GM21825 (cell line): ENCODE measurements around the gene FHIT.
"Not testable (repeated sequence)": the region's sequence is repeated elsewhere in the genome, so short reads cannot be mapped to it uniquely, and the experiment has no call there.

Source experiments
- ATAC-seq: cut with Tn5 transposase; IDR thresholded peaks from one replicate; pipeline ENCODE4 v1.9.1; 2021; ENCODE audit warnings: mild to moderate bottlenecking, moderate library complexity; ENCODE audit not compliant: unreplicated experiment

The FHIT gene

GRCh38 chr3:59994732-59995304, 1256.4 kb downstream of the FHIT start:
- ATAC-seq: no peak

DNA sequence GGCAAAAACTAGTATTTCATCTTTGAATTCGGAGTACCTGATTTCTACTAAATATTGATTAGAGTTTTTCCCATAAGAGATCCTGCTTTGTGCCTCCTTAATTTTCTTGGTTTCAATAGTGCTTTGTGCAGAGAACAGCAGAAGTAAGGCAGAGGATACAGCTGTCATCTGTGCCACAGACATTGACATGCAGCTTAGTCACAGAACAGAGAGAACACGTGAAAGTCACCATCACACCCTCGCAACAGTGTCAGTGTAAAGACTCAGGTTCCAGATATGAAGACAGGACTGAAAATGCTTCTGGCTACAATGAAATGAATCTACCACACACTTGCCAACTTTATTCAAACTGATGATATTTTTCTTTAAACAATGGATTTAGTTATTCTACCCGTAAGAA, 1258.7 kb downstream of the FHIT start:
- no peak for ATAC-seq

DNA sequence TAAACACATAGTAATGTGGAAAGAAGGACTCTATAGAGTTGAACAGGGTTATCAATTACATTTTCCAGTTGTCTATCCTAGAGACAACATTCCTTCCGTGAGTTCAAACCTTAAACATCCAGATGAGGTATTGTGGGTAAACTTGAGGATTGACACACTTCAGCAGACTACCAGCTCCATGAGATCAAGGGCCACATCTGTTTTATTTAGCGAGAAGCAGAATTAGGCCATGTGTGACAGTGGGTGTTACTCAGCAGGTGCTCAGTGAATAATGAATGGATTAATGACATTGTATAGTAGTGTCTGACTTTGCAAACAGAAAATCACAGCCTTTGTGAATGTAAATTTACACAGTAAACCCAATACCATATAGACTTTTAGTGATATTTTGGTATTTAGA, 1260.3 kb downstream of the FHIT start:
- no peak for ATAC-seq

DNA sequence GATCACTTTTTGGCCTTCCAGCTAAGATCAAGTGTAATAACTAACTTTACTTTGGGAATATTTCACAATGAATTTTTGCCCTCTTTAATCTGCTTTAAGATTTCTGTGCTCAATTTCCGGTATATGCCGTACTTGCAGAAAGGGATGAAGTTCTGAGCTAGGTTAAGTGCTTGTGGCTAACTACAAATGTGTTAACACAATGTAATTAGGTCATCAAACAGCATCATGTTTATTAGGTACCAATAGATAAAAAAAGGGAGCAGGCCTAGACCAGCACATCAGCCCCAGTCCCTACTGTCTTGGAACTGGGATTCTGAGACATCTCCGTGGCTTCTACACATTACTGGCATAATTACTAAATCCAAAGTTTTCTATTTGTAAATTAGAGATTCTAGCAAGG, 1268.7 kb downstream of the FHIT start:
- no peak for ATAC-seq

- ATAC-seq: no peak
Measured at GRCh38 chr3:59981377-59981776, 1269.9 kb downstream of the FHIT start.

DNA sequence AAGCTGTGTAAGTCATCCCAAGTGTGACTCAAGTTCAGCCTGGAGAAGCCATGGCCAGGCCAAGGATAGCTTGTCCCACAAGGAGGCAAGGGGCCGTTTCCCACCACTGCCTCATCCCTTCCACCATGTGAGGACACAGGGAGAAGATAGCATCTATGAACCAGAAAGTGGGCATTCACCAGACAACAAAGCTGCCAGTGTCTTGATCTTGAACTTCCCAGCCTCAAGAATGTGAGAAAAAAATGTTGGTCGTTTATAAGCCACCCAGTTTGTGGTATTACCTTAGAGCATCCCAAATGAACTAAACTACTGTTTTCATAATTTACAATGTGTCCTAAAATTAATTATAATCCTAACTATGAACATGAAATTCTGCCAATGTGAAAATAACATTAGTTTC, 1270.7 kb downstream of the FHIT start:
- ATAC-seq: no peak

DNA sequence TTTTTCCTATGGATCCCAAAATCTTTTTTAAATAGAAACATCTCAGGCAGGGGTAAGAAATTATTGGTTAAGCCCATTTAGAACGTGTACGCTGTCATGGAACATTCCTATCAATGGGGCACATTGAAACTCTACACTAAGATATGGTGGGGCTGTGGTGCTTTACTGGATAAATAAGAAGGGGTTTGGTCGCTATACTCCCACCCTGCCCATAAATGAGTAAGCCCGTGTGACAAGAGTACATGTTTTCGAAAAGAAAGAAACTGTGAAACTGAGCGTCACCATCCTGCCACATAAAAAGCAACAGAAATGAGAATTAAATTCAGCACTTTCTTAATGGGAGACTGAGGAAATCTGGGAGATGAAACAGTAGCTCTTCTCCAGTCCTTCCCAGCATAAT, 1271.7 kb downstream of the FHIT start:
- ATAC-seq: no peak

GRCh38 chr3:59978979-59979378, 1272.3 kb downstream of the FHIT start:
- ATAC-seq: no peak

GRCh38 chr3:59970796-59971195, 1280.5 kb downstream of the FHIT start:
- no peak for ATAC-seq

DNA sequence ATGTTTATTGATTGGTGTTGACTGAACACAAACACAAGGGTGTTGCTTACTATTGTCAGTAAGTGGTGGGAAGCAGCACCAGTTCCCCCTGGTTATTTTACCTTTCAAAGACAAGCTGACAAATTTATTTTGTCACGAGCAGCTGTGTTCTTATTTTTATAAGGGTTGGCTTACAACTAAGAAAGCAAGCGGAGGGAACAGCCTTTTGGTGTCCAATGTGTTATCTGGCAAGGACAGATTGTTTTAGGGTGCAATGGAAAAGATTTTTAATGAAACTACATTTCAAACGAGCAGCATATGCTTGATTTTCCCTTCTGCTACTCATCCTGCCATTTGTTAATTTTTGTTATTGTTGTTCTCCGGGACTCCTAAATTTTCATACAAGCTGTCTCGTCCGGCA, 1280.9 kb downstream of the FHIT start:
- no peak for ATAC-seq

DNA sequence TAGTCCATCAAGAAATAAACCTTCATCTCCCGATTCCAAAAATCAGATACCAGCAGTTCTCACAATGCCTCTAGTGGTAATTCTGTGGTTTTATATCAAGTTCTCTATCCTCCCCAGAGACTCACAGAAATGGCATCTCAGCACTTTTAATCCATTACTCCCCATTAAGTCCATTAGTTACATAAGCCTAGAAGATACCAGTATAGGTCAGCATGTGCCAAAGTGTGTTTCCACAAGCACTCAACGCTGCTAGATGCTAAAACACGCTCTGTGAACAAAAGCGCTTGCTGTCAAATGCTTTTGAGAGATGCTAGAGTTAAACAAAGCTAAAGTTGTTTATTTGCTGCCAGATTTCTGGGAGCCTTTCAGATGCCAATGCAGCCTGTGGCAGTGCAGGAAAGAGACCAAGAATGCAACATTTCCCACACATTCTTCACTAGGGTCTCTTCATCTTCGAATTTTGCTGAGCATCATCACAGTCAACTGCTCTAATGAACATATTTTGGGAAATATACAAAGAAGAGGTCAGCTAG, 1282.7 kb downstream of the FHIT start:
- no peak for ATAC-seq

- ATAC-seq: no peak
Measured at GRCh38 chr3:59963676-59964075, 1287.6 kb downstream of the FHIT start.

- no peak for ATAC-seq
Measured at GRCh38 chr3:59957150-59957549, 1294.1 kb downstream of the FHIT start.

GRCh38 chr3:59953104-59953503, 1298.1 kb downstream of the FHIT start:
- ATAC-seq: no peak

- no peak for ATAC-seq
Measured at GRCh38 chr3:59949311-59949710, 1301.9 kb downstream of the FHIT start.

GRCh38 chr3:59946401-59946800, 1304.9 kb downstream of the FHIT start:
- ATAC-seq: no peak

GRCh38 chr3:59940718-59941117, 1310.5 kb downstream of the FHIT start:
- ATAC-seq: no peak

DNA sequence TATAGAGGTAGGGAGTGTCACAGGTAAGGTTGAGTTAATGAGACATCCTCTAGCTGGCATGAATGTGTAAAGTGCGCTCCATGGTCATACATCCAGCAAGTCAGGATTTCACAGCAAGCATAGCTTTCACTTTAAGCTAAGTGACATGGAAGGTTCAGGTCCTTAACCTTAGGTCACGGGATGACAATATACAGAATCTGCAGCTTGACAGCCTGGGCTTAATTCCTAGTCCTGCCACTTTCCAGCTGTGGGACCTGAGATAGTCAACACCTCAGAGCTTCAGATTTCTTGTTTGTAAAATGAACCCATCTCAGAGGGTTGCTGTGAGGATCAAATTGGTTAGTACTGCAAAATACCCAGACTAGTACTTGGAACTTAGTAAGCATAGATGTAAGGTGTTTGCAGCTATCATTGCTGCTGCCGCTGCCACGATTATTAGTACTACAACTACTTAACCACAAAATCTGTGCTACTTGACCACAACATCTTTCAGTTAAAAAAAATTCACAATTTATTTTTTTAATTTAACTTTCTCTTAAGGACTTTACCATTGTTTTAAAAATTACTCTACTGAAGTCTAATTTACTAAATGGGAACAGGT, 1311.3 kb downstream of the FHIT start:
- ATAC-seq: no peak

- ATAC-seq: no peak
Measured at GRCh38 chr3:59938828-59939227, 1312.4 kb downstream of the FHIT start.

- ATAC-seq: no peak
Measured at GRCh38 chr3:59937201-59937600, 1314.1 kb downstream of the FHIT start.

- ATAC-seq: no peak
Measured at GRCh38 chr3:59936472-59936871, 1314.8 kb downstream of the FHIT start.

DNA sequence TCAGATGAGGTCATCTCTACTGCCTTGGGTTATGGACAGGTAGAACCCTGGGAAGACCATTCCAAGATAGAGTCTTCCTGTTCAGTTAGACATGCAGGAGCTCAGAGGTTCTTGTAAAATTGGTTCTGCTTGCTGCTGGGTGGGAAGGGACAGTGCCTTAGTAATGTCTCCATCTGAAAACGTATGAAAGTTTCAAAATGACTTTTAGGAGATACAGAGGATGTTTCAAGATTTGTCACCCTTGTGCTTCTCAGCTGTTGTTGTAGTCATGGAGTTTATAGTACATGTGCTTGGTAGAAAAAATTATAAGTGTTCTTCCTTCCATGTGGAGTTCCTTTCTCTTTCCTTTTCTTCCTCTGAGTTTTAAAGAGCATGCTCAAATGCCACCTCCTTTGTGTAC, 1316.2 kb downstream of the FHIT start:
- peak; percentile 81 for ATAC-seq

DNA sequence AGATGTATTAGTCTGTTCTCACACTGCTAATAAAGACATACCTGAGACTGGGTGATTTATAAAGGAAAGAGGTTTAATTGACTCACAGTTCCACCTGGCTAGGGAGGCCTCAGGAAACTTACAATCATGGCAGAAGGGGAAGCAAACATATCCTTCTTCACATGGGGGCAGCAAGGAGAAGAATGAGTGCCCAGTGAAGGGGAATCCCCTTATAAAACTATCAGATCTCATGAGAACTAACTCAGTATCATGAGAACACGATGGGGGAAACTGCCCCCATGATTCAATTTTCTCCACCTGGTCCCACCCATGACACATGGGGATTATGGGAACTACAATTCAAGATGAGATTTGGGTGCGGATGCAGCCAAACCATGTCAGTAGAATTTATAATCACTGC, 1316.7 kb downstream of the FHIT start:
- not testable (repeated sequence) for ATAC-seq
